ENCODE measurements around the gene NFATC2.

- no peak for TF ChIP-seq KLF1 (tag by site-specific recombination; IDR thresholded peaks at IDR 0.05)
- TF ChIP-seq PRDM2 (tag by site-specific recombination; IDR thresholded peaks at IDR 0.05; ENCODE audit: borderline replicate concordance): no peak
- TF ChIP-seq ZNF416 (tag by site-specific recombination; IDR thresholded peaks at IDR 0.05): no peak
- no peak for TF ChIP-seq ZNF558 (tag by site-specific recombination; IDR thresholded peaks at IDR 0.05)
- TF ChIP-seq CTCF (tag by site-specific recombination; IDR thresholded peaks at IDR 0.05): no peak
- TF ChIP-seq REST (tag by site-specific recombination; IDR thresholded peaks at IDR 0.05): no peak
- TF ChIP-seq ZNF785 (tag by site-specific recombination; IDR thresholded peaks at IDR 0.05): no peak
- TF ChIP-seq ZNF530 (tag by site-specific recombination; IDR thresholded peaks at IDR 0.05; ENCODE audit: low read depth): no peak
- TF ChIP-seq YY1 (tag by site-specific recombination; IDR thresholded peaks at IDR 0.05): no peak
- no peak for TF ChIP-seq KLF17 (tag by site-specific recombination; IDR thresholded peaks at IDR 0.05)
Measured at GRCh38 chr20:51554538-51555165, 12.1 kb upstream of the NFATC2 start.

Data from HEK293 (cell line).